NCI-H1930 (cell line): ENCODE data around the gene HTR5A.
"Not testable (repeated sequence)": the region's sequence is repeated elsewhere in the genome, so short reads cannot be mapped to it uniquely, and the experiment has no call there.

ENCODE experiments used
- DNase-seq, 2 experiments: peaks; one replicate each; lab custom pipeline; 2025; lab: John Stamatoyannopoulos, UW

The HTR5A gene

DNA sequence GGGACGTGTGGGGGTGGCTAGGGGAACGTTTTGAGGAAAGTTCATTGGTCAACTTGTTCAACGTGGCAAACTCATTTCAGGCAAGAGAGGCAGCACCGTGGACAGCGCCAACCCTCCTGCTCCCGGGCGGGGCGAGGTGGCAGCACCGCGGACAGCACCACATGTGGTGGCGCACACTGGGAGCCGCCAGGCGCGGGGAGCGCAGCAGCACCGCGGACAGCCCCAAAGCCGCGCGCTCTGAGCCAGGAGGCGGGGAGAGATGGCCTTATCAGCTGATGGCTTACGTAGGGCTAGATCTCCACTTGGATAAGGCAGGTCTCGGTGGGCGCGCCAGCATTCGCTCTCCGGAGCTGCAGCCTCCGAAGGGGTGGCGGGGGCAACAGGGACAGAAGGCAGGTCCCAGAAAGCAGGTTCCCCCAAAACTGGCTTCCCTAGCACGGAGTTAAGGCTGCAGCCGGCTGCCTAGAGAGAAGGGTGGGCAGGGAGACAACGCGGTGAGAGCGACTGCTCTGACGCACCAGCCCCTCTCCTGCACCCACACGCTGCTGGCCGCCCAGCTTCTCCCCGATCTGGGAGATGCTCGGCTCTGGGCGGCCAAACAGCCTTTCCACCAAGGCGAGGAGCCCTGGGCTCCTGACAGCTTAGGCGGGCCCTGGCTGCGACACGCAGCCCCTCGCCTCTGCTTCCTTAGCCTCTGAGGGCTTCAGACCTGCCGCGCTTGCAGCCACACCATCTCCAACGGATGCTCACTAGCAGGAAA lies at the start of gene HTR5A:
TSS of gene HTR5A (plus strand) at position 333 of the 760 bp plus-strand sequence. CDS start 576 bp downstream, outside the sequence.
- peak; percentile 34 to 39 for DNase-seq

GRCh38 chr7:155020996-155021395 lies 49.1 kb upstream of the HTR5A start:
- no peak for DNase-seq

GRCh38 chr7:155021699-155022145 lies 48.4 kb upstream of the HTR5A start:
- DNase-seq: no peak

DNA sequence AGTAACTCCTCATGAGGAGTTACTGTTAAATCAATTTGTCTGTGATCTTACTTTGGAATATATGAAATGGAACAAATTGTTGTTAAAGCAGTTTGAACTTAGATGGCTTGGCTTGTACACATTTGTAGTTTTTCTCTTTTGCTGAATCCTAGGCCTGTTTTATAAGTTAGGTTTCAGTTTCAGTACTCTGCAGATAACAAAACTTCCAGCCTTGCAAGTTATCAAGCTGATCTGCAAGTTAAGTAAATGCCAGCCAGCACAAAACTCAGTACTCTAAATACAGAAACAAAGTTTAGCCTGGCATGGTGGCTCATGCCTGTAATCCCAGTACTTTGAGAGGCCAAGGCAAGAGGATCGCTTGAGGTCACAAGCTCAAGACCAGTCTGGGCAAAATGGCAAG lies 42.2 kb upstream of the HTR5A start:
- no peak for DNase-seq

DNA sequence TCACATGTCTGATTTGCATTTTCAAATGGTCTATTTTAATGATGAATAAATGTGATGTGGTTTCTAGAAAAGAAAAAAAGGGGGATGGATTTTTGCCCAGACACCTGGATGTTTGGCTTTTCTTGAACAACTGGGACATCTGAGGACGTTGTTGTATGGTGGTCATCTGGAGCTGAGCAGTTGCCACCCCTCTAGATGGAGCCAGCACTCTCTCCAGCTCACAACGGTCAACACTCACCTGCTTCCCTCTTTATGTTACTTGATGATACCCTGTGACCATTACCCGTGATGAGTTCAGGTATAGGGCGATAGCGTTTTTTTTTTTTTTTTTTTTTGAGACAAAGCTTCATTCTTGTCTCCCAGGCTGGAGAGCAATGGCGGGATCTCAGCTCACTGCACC lies 37.1 kb upstream of the HTR5A start:
- peak in 1 of 2 experiments; percentile 9 for DNase-seq

DNA sequence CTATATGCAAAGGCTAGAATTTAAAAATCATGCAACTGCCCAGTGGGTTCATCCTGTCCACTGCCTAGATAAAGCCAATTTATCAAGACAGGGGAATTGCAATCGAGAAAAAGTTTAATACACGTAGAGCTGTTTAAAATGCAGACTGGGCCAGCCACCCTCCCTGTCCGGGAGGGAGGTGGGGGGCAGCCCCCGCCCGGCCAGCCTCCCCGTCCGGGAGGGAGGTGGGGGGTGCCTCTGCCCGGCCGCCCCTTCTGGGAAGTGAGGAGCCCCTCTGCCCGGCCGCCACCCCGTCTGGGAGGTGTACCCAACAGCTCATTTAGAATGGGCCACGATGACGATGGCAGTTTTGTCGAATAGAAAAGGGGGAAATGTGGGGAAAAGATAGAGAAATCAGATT lies 35.6 kb upstream of the HTR5A start:
- not testable (repeated sequence) for DNase-seq

- DNase-seq: no peak
Measured at GRCh38 chr7:155038335-155038734, 31.8 kb upstream of the HTR5A start.

- DNase-seq: no peak
Measured at GRCh38 chr7:155043756-155044155, 26.4 kb upstream of the HTR5A start.

DNA sequence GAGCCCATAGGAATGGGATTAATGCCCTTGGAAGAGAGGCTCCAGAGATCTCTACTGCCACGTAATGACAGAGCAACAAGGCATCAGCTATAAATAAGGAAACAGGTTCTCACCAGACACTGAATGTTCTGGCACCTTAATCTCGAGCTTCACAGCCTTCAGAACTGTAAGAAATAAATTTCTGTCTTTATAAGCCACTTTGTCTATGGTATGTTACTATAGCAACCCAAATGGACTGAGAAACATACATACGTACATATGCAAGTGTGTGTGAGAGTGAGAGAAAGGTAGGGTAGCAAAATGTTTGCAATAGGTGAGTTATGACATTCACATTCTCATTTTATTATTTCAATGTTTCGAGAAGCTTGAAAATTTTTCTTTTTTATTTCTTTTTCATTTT lies 22.1 kb upstream of the HTR5A start:
- no peak for DNase-seq

DNA sequence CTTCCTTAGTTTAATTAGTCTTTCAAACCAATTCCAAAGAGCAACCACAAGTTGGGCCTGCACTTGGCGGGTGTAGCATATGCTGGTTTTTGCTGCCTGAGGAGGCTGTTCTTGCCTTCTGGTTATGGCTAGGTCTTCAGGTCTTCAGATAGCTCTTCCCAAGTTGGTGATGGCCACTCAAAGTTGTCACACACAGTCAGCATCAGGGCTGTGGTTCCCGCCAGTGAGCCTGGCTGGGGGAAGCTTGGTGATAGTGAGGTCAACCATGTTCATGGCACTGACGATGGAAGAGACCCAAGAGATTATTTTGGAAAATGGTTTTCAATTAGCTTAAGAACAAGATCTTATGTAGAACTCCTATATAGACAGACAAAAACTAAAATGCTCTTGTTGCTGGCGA lies 18.8 kb upstream of the HTR5A start:
- no peak for DNase-seq

DNA sequence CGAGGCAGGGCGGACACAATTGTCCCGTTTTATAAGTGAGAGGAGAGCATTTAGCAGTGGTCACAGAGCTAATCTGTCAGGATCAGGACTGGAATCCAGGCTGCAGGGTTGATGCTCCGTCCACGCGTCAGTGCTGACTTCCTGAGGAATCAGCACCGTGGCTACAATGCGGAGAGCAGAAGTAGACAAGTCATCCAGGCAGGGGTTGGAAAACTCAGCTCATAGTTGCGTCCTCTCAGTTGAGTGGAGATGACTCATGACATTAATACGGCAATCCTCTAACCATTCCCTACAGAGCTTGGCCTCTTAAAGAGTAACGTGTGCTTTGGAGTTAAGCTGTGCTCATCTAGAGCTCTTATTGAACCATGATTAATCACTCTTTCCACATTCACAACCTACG lies 17.1 kb upstream of the HTR5A start:
- no peak for DNase-seq

DNA sequence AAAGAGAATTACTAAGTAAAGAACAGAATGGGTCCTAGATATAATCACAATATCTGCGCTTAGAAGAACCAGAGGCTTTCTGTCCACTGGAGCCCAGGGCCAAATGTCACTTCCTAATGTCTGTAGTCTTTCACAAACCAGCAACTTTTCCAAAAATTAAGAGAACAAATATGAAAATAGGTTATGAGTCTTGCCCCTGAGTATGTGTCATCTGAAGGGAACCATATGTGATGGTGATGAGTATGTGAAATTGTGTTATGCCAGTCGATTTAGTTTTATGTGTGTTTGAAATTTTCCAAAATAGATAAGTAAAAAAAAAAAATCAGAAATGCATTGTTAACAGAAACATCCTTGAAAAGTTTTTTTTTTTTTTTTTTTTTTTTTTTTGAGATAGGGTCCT lies 15.4 kb upstream of the HTR5A start:
- no peak for DNase-seq

GRCh38 chr7:155057076-155057475 lies 13.0 kb upstream of the HTR5A start:
- DNase-seq: no peak

GRCh38 chr7:155058896-155059295 lies 11.2 kb upstream of the HTR5A start:
- no peak for DNase-seq

GRCh38 chr7:155059703-155060102 lies 10.4 kb upstream of the HTR5A start:
- DNase-seq: no peak

GRCh38 chr7:155062411-155062810 lies 7.7 kb upstream of the HTR5A start:
- no peak for DNase-seq

GRCh38 chr7:155064186-155064585 lies 5.9 kb upstream of the HTR5A start:
- DNase-seq: no peak

DNA sequence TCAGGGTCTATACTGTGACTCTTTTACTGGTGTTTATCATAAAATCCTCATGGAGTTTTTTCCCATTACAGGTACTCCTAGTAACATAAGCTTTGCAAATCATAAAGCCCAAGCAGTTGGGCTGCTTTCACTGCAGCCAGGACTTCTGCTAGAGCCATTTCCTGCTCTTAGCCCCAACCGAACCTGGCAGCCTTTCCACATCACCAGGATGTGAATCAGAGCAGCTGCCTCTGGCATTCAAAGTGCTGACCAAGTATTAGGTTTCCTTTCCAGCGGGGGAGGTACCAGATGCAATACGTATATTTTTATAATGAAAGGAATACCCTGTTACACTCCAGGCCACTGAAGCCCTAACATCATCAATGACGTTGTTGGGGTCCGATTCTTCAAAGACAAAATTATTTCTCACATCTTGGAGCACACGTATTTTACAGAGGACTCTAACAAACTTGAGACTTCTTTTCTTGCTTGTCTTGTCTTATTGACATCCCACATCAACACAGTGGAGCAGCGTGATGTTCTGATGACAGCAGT lies 3.6 kb upstream of the HTR5A start:
- DNase-seq: no peak

- DNase-seq: no peak
Measured at GRCh38 chr7:155071121-155071651, 1.1 kb downstream of the HTR5A start.

GRCh38 chr7:155071916-155072571 lies 1.9 kb downstream of the HTR5A start:
- DNase-seq: no peak

- DNase-seq: no peak
Measured at GRCh38 chr7:155073922-155074321, 3.8 kb downstream of the HTR5A start.

DNA sequence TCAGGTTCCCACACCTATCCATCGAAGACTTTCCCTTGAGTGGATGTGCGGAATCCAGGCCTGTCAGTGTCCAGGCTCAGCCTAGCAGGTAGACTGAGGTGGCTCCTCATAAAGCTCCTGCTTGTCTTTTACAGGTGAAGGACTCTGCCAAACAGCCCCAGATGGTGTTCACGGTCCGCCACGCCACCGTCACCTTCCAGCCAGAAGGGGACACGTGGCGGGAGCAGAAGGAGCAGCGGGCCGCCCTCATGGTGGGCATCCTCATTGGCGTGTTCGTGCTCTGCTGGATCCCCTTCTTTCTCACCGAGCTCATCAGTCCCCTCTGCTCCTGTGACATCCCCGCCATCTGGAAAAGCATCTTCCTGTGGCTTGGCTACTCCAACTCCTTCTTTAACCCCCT lies 13.9 kb downstream of the HTR5A start:
- no peak for DNase-seq

GRCh38 chr7:155084969-155085368 lies 14.8 kb downstream of the HTR5A start:
- no peak for DNase-seq
